ENCODE measurements around the gene NUP155.

The NUP155 gene

DNA sequence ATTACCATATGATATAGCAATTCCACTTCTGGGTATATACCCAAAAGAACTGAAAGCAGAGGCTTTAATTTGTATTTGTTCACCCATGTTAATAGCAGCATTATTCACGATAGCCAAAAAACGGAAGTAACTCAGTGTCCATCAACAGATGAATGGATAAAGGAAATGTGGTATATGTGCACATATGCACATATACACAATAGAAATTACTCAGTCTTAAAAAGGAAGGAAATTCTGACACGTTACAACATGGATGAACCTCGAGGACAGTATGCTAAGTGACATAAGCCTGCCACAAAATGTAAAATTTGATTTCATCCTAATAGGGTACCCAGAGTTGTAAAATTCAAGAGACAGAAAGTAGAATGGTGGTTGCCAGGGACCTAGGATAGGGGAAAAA, 54.9 kb downstream of the NUP155 start:
- no peak for TF ChIP-seq RAD21 (IDR thresholded peaks at IDR 0.05; ENCODE audit: low read depth)
- no peak for TF ChIP-seq EP300 (IDR thresholded peaks at IDR 0.05; ENCODE audit: borderline replicate concordance)
- TF ChIP-seq CEBPB (IDR thresholded peaks at IDR 0.05) = no peak

DNA sequence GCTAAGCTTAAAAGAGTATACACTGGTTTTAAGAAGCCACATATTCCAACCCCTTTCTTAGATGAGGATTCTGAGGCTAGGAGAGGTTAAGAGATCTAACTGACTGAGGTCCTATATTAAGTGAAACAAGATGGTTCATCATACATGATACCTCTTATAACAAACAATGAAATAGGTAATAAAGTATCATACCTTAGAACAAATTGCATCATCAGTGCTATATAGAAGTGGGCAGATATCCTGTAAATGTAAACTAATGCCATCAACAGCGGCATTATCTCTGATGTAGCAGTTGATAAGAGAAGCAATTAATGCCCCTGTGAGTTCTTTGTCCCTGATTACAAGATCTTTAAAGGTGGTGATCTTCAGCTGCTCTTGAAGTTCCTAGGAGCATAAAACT, 60.5 kb downstream of the NUP155 start:
- TF ChIP-seq NFIC (IDR thresholded peaks at IDR 0.05) (no peak), FOXM1 (IDR thresholded peaks at IDR 0.05; ENCODE audit: borderline replicate concordance, low read depth) (no peak), CREB1 (IDR thresholded peaks at IDR 0.05; ENCODE audit: low read depth) (no peak), YY1 (IDR thresholded peaks at IDR 0.05; ENCODE audit: low read depth) (no peak), TAF1 (IDR thresholded peaks at IDR 0.05; ENCODE audit: low read depth) (no peak), ZBTB7A (IDR thresholded peaks at IDR 0.05; ENCODE audit: low read depth) (no peak), TEAD4 (IDR thresholded peaks at IDR 0.05) (no peak), TCF12 (IDR thresholded peaks at IDR 0.05; ENCODE audit: low read depth) (no peak), EP300 (IDR thresholded peaks at IDR 0.05; ENCODE audit: borderline replicate concordance) (no peak), RAD21 (IDR thresholded peaks at IDR 0.05; ENCODE audit: low read depth) (no peak), CEBPB (IDR thresholded peaks at IDR 0.05) (no peak), EGR1 (IDR thresholded peaks at IDR 0.05) (no peak)
- TF ChIP-seq, protein P1, sequence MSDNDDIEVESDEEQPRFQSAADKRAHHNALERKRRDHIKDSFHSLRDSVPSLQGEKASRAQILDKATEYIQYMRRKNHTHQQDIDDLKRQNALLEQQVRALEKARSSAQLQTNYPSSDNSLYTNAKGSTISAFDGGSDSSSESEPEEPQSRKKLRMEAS (IDR thresholded peaks at IDR 0.05) = no peak
- TF ChIP-seq, protein P2, sequence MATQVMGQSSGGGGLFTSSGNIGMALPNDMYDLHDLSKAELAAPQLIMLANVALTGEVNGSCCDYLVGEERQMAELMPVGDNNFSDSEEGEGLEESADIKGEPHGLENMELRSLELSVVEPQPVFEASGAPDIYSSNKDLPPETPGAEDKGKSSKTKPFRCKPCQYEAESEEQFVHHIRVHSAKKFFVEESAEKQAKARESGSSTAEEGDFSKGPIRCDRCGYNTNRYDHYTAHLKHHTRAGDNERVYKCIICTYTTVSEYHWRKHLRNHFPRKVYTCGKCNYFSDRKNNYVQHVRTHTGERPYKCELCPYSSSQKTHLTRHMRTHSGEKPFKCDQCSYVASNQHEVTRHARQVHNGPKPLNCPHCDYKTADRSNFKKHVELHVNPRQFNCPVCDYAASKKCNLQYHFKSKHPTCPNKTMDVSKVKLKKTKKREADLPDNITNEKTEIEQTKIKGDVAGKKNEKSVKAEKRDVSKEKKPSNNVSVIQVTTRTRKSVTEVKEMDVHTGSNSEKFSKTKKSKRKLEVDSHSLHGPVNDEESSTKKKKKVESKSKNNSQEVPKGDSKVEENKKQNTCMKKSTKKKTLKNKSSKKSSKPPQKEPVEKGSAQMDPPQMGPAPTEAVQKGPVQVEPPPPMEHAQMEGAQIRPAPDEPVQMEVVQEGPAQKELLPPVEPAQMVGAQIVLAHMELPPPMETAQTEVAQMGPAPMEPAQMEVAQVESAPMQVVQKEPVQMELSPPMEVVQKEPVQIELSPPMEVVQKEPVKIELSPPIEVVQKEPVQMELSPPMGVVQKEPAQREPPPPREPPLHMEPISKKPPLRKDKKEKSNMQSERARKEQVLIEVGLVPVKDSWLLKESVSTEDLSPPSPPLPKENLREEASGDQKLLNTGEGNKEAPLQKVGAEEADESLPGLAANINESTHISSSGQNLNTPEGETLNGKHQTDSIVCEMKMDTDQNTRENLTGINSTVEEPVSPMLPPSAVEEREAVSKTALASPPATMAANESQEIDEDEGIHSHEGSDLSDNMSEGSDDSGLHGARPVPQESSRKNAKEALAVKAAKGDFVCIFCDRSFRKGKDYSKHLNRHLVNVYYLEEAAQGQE (IDR thresholded peaks at IDR 0.05; ENCODE audit: low read depth) = no peak
- TF ChIP-seq, protein P3, sequence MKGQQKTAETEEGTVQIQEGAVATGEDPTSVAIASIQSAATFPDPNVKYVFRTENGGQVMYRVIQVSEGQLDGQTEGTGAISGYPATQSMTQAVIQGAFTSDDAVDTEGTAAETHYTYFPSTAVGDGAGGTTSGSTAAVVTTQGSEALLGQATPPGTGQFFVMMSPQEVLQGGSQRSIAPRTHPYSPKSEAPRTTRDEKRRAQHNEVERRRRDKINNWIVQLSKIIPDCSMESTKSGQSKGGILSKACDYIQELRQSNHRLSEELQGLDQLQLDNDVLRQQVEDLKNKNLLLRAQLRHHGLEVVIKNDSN (IDR thresholded peaks at IDR 0.05) = no peak

DNA sequence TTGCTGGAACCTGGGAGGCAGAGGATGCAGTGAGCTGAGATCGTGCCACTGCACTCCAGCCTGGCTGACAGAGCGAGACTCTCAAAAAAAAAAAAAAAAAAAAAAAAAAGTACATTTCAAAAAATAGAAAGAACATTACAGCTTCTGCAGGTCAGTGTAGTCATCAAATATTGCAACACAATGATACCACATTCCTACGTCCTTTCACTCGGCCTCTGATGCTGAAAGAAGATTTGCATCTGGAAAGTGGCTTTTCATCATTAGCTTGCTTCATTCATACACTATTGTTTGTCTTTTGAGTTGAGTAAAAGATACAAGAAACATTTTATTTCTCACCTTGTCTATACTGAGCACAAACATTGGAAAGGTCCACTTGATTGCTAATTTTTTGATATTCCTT, 62.1 kb downstream of the NUP155 start:
- TF ChIP-seq, protein P1 (IDR thresholded peaks at IDR 0.05) = no peak
- TF ChIP-seq NFIC (IDR thresholded peaks at IDR 0.05) = no peak
- TF ChIP-seq EP300 (IDR thresholded peaks at IDR 0.05; ENCODE audit: borderline replicate concordance) = no peak
- no peak for TF ChIP-seq RAD21 (IDR thresholded peaks at IDR 0.05; ENCODE audit: low read depth)
- no peak for TF ChIP-seq TEAD4 (IDR thresholded peaks at IDR 0.05)
- TF ChIP-seq, protein P2 (IDR thresholded peaks at IDR 0.05; ENCODE audit: low read depth) = no peak

DNA sequence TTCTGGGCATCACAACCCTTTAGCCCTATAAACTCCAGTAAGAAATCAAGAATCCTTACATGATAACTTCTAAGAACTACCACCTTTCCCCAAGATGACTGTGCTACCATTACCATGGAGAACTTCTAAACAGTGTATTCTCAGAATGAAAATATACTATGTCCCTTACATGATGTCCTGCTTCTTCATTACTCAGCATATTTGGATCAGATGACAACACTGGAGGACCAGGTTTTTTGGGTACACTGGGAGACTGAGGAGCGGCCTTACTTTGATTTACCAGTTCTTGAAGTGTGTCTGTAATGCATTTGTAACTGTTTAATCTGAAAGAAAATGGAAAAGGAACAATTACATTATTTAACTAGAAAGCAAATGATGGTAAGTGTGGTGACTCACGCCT, 66.0 kb downstream of the NUP155 start:
- TF ChIP-seq NFIC (IDR thresholded peaks at IDR 0.05) (no peak), FOXM1 (IDR thresholded peaks at IDR 0.05; ENCODE audit: borderline replicate concordance, low read depth) (no peak), TAF1 (IDR thresholded peaks at IDR 0.05; ENCODE audit: low read depth) (no peak), CEBPB (IDR thresholded peaks at IDR 0.05) (no peak), RAD21 (IDR thresholded peaks at IDR 0.05; ENCODE audit: low read depth) (no peak), TEAD4 (IDR thresholded peaks at IDR 0.05) (no peak), TCF12 (IDR thresholded peaks at IDR 0.05; ENCODE audit: low read depth) (no peak), ZBTB7A (IDR thresholded peaks at IDR 0.05; ENCODE audit: low read depth) (no peak), EGR1 (IDR thresholded peaks at IDR 0.05) (no peak), YY1 (IDR thresholded peaks at IDR 0.05; ENCODE audit: low read depth) (no peak), CREB1 (IDR thresholded peaks at IDR 0.05; ENCODE audit: low read depth) (no peak), EP300 (IDR thresholded peaks at IDR 0.05; ENCODE audit: borderline replicate concordance) (no peak)
- TF ChIP-seq, protein P1 (IDR thresholded peaks at IDR 0.05) = no peak
- TF ChIP-seq, protein P2 (IDR thresholded peaks at IDR 0.05; ENCODE audit: low read depth) = no peak
- TF ChIP-seq, protein P3 (IDR thresholded peaks at IDR 0.05) = no peak
